ENCODE measurements around the gene MAD1L1. TPM values are rescaled to one million over a fixed set of nuclear protein-coding genes. Genes with fewer than 3 reads are reported as not detected.

MAD1L1 gene
- total and polyA plus RNA-seq, 2 of the 4 experiments (the other 2 are of a cell fraction) = 29.0 to 40.9 TPM

GRCh38 chr7:2150445-2150815 is 82.3 kb downstream of the MAD1L1 start:
- peaks cover 14% of the 10 kb centered on the region for H3K36me3 ChIP-seq (ENCODE audit: control insufficient read depth, insufficient read depth, low read length)
- no peak overlapping the region for H3K56ac ChIP-seq (ENCODE audit: extremely low read depth, insufficient read depth, low read length)
- H2AK9ac ChIP-seq (replicated peaks; ENCODE audit: low read depth, low read length, poor library complexity) = no peak overlapping the region
- 0 out of 2 replicates have a peak, but pooled peaks cover 6% of the 10 kb centered on the region for H3K9me1 ChIP-seq (ENCODE audit: insufficient read depth, low read length)
- DNase-seq (no peak), ATAC-seq (ENCODE audit: low read depth) (no peak)
- no peak overlapping the region for H3K4ac ChIP-seq (ENCODE audit: low read depth, low read length)
- TF ChIP-seq POLR2A (IDR thresholded peaks at IDR 0.05; ENCODE audit: low read depth, low read length) (no peak), RCOR1 (IDR thresholded peaks at IDR 0.05; ENCODE audit: insufficient replicate concordance, low read length) (no peak), FOS (IDR thresholded peaks at IDR 0.05; ENCODE audit: low read depth, low read length) (no peak), RFX5 (IDR thresholded peaks at IDR 0.05; ENCODE audit: low read depth, low read length) (no peak), CTCF (conservative IDR thresholded peaks at IDR 0.05; ENCODE audit: low read depth, low read length) (no peak), NFE2L2 (IDR thresholded peaks at IDR 0.05; ENCODE audit: low read depth, low read length) (no peak)
- no peak overlapping the region for H2BK15ac ChIP-seq (ENCODE audit: low read depth, low read length)
- H4K5ac ChIP-seq (ENCODE audit: low read depth, low read length) = no peak overlapping the region
- H2BK5ac ChIP-seq (ENCODE audit: low read depth, low read length, poor library complexity, severe bottlenecking) = no peak overlapping the region
- H3K27ac ChIP-seq (ENCODE audit: insufficient read depth, low read length) = no peak overlapping the region
- ChIA-PET CTCF (no interaction called here), POLR2A (ENCODE audit: unreplicated experiment) (no interaction called here)
- in situ Hi-C loops (cut with MboI; ENCODE audit: low sequenced_read_pairs) (no loop called here), dilution Hi-C loops (cut with HindIII; ENCODE audit: low sequenced_read_pairs, unreplicated experiment) (no loop called here), intact Hi-C loops (cut with micrococcal nuclease) (no loop called here)
- no peak overlapping the region for H2BK20ac ChIP-seq (ENCODE audit: low read depth, low read length)
- H2BK120ac ChIP-seq (ENCODE audit: low read depth, low read length) = no peak overlapping the region
- peaks cover 10 to 20% of the 10 kb centered on the region in 2 experiments for H3K79me1 ChIP-seq (ENCODE audit: low read depth in 1 of 2, low read length in 2 of 2)
- no peak overlapping the region for H3K9ac ChIP-seq (ENCODE audit: low read depth, low read length)
- H4K20me1 ChIP-seq (ENCODE audit: insufficient read depth, low read length) = peaks cover 29% of the 10 kb centered on the region
- WGBS, 2 experiments (ENCODE audit: extremely low coverage in 2 of 2, insufficient read length in 1 of 2) = 80% methylated on average over 1 of the region's 10 CpGs; no CpG with 5 or more reads in 1 of the 2 experiments
- H3K9me3 ChIP-seq (ENCODE audit: control insufficient read depth, insufficient read depth, low read length) = no peaks in the 10 kb centered on the region
- no peak overlapping the region for H4K8ac ChIP-seq (ENCODE audit: low read depth in 2 of 2, low read length in 2 of 2)
- H2AK5ac ChIP-seq (ENCODE audit: low read depth, low read length) = no peak overlapping the region
- BruUV-seq (replicated peaks) = no TSS peak
- no peaks in the 10 kb centered on the region; the same call in 1 of the 2 replicates for H3K4me1 ChIP-seq (ENCODE audit: control insufficient read depth, insufficient read depth, low read length)
- H3K18ac ChIP-seq (ENCODE audit: low read depth, low read length) = no peak overlapping the region
- H3K4me2 ChIP-seq (ENCODE audit: low read depth, low read length) = no peak overlapping the region
- H3K27me3 ChIP-seq (ENCODE audit: control insufficient read depth, insufficient read depth, low read length) = no peaks in the 10 kb centered on the region; the same call in 1 of the 2 replicates
- H3K23ac ChIP-seq (ENCODE audit: low read depth, low read length) = no peak overlapping the region
- no peak overlapping the region for H4K91ac ChIP-seq (ENCODE audit: insufficient read depth, low read depth, low read length)
- H3K4me3 ChIP-seq (ENCODE audit: insufficient read depth, low read depth, low read length) = no peak overlapping the region
- 0 out of 2 replicates have a peak overlapping the region, but pooled peaks have one; percentile 6 for H3K14ac ChIP-seq (replicated peaks; ENCODE audit: low read depth, low read length)
- no peak overlapping the region for H2AFZ ChIP-seq (replicated peaks; ENCODE audit: low read length, poor library complexity)
